GM23248 (cell line): Measurements from ENCODE around the gene WARS2. TPM values are rescaled to one million over a fixed set of nuclear protein-coding genes. Genes with fewer than 3 reads are reported as not detected.

ENCODE experiments used
- DNase-seq: peaks from one replicate; pipeline ENCODE4 v3.0.0-alpha.2; 2015
- H2AFZ ChIP-seq: fragments of 200-600 bp; sonication (generic); 2 replicates; pipeline ENCODE4 v1.6.1; 2016; ENCODE audit warnings: antibody characterized with exemption
- H3F3A ChIP-seq: fragments of 200-600 bp; sonication (generic); 2 replicates; pipeline ENCODE4 v1.6.1; 2016; ENCODE audit warnings: mild to moderate bottlenecking, antibody characterized with exemption, mixed run types; ENCODE audit not compliant: insufficient read depth
- H3K27ac ChIP-seq: fragments of 200-600 bp; sonication (generic); 2 replicates; pipeline ENCODE4 v1.5.1; 2016; ENCODE audit warnings: mild to moderate bottlenecking
- H3K27me3 ChIP-seq: fragments of 200-600 bp; sonication (generic); replicated peaks from 2 replicates; pipeline ENCODE4 v1.6.1; 2016; ENCODE audit warnings: mild to moderate bottlenecking; ENCODE audit not compliant: insufficient read depth
- H3K36me3 ChIP-seq: fragments of 200-600 bp; sonication (generic); 2 replicates; pipeline ENCODE4 v1.6.1; 2016; ENCODE audit warnings: low read depth, mild to moderate bottlenecking
- H3K4me1 ChIP-seq: fragments of 200-600 bp; sonication (generic); 2 replicates; pipeline ENCODE4 v1.6.1; 2016; ENCODE audit warnings: mild to moderate bottlenecking; ENCODE audit not compliant: insufficient read depth
- H3K4me2 ChIP-seq: fragments of 200-600 bp; sonication (generic); one replicate; pipeline ENCODE4 v1.6.1; 2016; ENCODE audit warnings: mild to moderate bottlenecking; ENCODE audit not compliant: unreplicated experiment
- H3K4me3 ChIP-seq: fragments of 200-600 bp; sonication (generic); 2 replicates; pipeline ENCODE4 v1.5.1; 2016; ENCODE audit warnings: mild to moderate bottlenecking
- H3K79me2 ChIP-seq: fragments of 200-600 bp; sonication (generic); 2 replicates; pipeline ENCODE4 v1.6.1; 2016; ENCODE audit warnings: mild to moderate bottlenecking; ENCODE audit not compliant: insufficient read depth
- H3K9ac ChIP-seq: fragments of 200-600 bp; sonication (generic); 2 replicates; pipeline ENCODE4 v1.6.1; 2016; ENCODE audit warnings: mild to moderate bottlenecking
- H3K9me2 ChIP-seq: fragments of 200-600 bp; sonication (generic); 2 replicates; pipeline ENCODE4 v1.6.1; 2016; ENCODE audit warnings: mixed run types, mild to moderate bottlenecking, moderate library complexity; ENCODE audit not compliant: insufficient read depth
- H3K9me3 ChIP-seq: fragments of 200-600 bp; sonication (generic); one replicate; pipeline ENCODE4 v1.6.1; 2017; ENCODE audit warnings: low read depth
- H4K20me1 ChIP-seq: fragments of 200-600 bp; sonication (generic); 2 replicates; pipeline ENCODE4 v1.6.0; 2016; ENCODE audit not compliant: insufficient read depth
- EZH2 ChIP-seq: fragments of 200-600 bp; sonication (generic); IDR thresholded peaks from 2 replicates; pipeline ENCODE4 v1.6.1; 2018; ENCODE audit warnings: antibody characterized with exemption, mild to moderate bottlenecking; ENCODE audit not compliant: insufficient read depth, poor library complexity, severe bottlenecking
- EZH2phosphoT487 ChIP-seq: fragments of 200-600 bp; sonication (generic); IDR thresholded peaks from 2 replicates; pipeline ENCODE4 v1.6.1; 2018; ENCODE audit warnings: antibody characterized with exemption, moderate library complexity, mild to moderate bottlenecking, low read depth; ENCODE audit not compliant: insufficient read depth
- WGBS, 2 experiments: methylation state at CpG; one replicate each; pipeline ENCODE4 v1.1.6; 2015 to 2017; ENCODE audit warnings: low lambda C conversion rate in 2 of 2, low coverage in 1 of 2; ENCODE audit errors: missing lambda C conversion rate in 2 of 2; 5-methylcytosine and 5-hydroxymethylcytosine counted together
- in situ Hi-C: fragments of 300-500 bp; cut with MboI; formaldehyde crosslinking; loops from 2 replicates; pipeline ENCODE4 v1.15.0; 2020
- polyA plus RNA-seq: library from polyadenylated mRNA; unstranded; fragments of >200 nt; fragmentation: Nextera tagmentation; extraction: Ambion mirVana; gene quantifications from 2 replicates; pipeline ENCODE4 v1.2.1, GENCODE V29; 2016
- small RNA-seq: library from RNA; depleted of rRNA; stranded (forward); fragments of <200 nt; gene quantifications from one replicate; pipeline ENCODE3, GENCODE V24; 2014; ENCODE audit warnings: low read depth, low replicate concordance
- total RNA-seq: library from RNA; depleted of rRNA; stranded (reverse); fragments of >200 nt; shearing (Covaris generic); gene quantifications from 2 replicates; pipeline ENCODE4 v1.2.3, GENCODE V29; 2014; rRNA removed

Gene WARS2
- total and polyA plus RNA-seq, 2 experiments from 2014 or later: 7.9 to 13.8 TPM

DNA sequence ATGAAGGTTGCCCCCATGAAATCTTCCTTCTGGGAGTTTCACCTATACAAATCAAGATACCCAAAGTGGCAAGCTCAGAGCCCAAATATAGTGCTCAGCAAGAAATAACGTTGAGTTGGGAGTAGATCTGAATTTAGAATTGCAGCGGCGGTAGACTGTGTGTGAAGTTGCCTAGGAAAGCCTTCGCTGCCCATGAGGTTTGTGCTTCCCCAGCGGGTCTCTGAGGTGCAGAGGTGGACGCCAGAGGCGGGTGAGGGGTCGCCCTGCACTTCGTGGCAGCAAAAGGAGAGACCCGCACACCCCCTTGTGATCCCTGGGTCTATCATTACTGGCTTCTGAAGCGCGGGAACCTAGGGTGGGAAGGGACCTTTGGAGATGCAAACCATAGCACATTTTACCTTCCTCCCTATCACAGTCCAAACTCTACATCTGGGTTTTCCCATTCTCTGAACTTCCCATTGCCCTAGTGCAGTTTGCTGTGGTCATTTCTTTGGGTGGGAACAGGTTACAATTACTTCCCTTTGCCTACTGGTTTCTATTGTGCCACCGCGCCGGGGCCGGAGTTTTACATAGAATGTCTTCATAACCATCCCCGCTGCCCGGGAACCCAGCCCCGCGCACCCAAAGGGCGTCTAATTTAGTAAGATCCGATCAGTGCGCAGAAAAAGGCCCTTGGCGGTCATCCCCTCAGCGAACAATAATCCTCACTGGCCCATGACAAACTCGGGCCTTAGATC, 157.5 kb downstream of the WARS2 start:
- H3K27ac ChIP-seq: peak overlapping the region; percentile 96
- in situ Hi-C loops: loop anchor here (10.0 kb wide), 1 partner anchor 828 kb away; no protein-coding TSS in a partner anchor
- peaks cover 26% of the 10 kb centered on the region for H3K4me1 ChIP-seq
- no peaks in the 10 kb centered on the region for H3K9me2 ChIP-seq
- peak overlapping the region; percentile 82 for H3K4me3 ChIP-seq
- 0 to 2% methylated on average over 26 of the region's 26 CpGs for WGBS, 2 experiments
- H3K9ac ChIP-seq: peak overlapping the region; percentile 98
- H3F3A ChIP-seq: peaks cover 12% of the 10 kb centered on the region; the same call in 1 of the 2 replicates
- no peaks in the 10 kb centered on the region for H3K9me3 ChIP-seq
- TF ChIP-seq EZH2phosphoT487 (no peak), EZH2 (no peak)
- H3K4me2 ChIP-seq: peak overlapping the region; percentile 98
- no peak overlapping the region for H2AFZ ChIP-seq
- H3K27me3 ChIP-seq: no peaks in the 10 kb centered on the region
- no peaks in the 10 kb centered on the region for H3K36me3 ChIP-seq
- no peaks in the 10 kb centered on the region for H4K20me1 ChIP-seq
- peaks cover 100% of the 10 kb centered on the region for H3K79me2 ChIP-seq
- DNase-seq: peak; percentile 66

DNA sequence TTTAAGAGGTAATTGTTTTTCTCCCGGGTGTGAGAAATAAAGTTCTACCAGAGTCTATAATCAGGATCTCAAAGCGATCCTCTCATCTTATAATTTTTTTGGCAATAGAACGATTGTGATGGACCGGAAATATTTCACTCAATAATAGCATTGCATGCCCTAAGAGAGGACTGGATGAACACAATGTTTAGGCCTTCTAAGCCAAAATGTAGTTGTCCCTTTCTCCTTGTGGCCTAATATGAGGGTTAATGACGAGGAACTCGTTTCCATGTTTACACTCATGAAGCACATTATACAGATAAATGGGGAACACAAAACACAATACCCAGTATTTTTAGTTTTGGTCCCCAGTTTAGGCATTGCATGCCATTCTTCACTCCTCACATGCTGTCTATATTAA, 158.2 kb downstream of the WARS2 start:
- Histone ChIP-seq H3K36me3 (no peaks in the 10 kb centered on the region), H4K20me1 (no peaks in the 10 kb centered on the region), H3K4me2 (peak overlapping the region; percentile 98), H3K4me3 (peak overlapping the region; percentile 82), H3K9me2 (no peaks in the 10 kb centered on the region), H2AFZ (no peak overlapping the region), H3K4me1 (peaks cover 33% of the 10 kb centered on the region), H3K27me3 (no peaks in the 10 kb centered on the region), H3K9ac (peak overlapping the region; percentile 98), H3K9me3 (no peaks in the 10 kb centered on the region), H3K27ac (peak overlapping the region; percentile 96), H3K79me2 (peaks cover 100% of the 10 kb centered on the region), H3F3A (peaks cover 14% of the 10 kb centered on the region; the same call in 1 of the 2 replicates)
- in situ Hi-C loops: loop anchor here (10.0 kb wide), 1 partner anchor 827 kb away; no protein-coding TSS in a partner anchor
- no peak for TF ChIP-seq EZH2phosphoT487
- TF ChIP-seq EZH2: no peak
- DNase-seq: peak; percentile 56
- WGBS, 2 experiments: 1 to 2% methylated on average over 6 of the region's 6 CpGs

DNA sequence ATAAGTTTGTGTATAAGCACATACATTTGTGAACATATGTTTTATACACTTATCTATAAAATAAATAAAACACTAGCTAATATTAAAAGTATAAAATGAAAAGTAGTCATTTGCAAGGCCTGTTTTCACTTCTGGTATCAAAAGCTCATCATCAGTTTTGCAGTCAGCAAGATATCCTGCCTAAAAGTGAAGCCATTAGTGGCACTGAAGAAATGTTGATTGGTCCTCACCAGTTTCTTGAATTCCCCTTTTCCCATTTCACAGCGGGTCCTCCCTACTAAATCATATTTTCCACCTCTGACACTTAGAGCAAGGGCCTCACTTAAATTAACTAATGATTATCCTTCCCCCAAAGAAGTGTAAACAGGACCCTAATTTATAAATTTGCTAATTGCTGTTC, 159.0 kb downstream of the WARS2 start:
- peak; percentile 54 for DNase-seq
- peak overlapping the region; percentile 82 for H3K4me3 ChIP-seq
- in situ Hi-C loops: loop anchor here (10.0 kb wide), 1 partner anchor 827 kb away; no protein-coding TSS in a partner anchor
- H3K27ac ChIP-seq: peak overlapping the region; percentile 96
- H2AFZ ChIP-seq: no peak overlapping the region
- 0% methylated on average over 1 of the region's 1 CpG for WGBS, 2 experiments
- no peaks in the 10 kb centered on the region for H3K36me3 ChIP-seq
- H3F3A ChIP-seq: peaks cover 14% of the 10 kb centered on the region; the same call in 1 of the 2 replicates
- no peaks in the 10 kb centered on the region for H3K9me3 ChIP-seq
- H3K4me2 ChIP-seq: peak overlapping the region; percentile 98
- peaks cover 41% of the 10 kb centered on the region for H3K4me1 ChIP-seq
- H3K79me2 ChIP-seq: peaks cover 100% of the 10 kb centered on the region
- H4K20me1 ChIP-seq: no peaks in the 10 kb centered on the region
- peak overlapping the region; percentile 98 for H3K9ac ChIP-seq
- no peak for TF ChIP-seq EZH2
- H3K27me3 ChIP-seq: no peaks in the 10 kb centered on the region
- no peaks in the 10 kb centered on the region for H3K9me2 ChIP-seq

Small RNA genes lying within 50 kb of the gene (small RNA-seq; reads per million reads assigned to genes)
- not detected for gene AL139420.2

Other genes starting within 250 kb of the WARS2 start
- gene TBX15, start 152.3 kb downstream of the WARS2 start, total RNA-seq: 32.2 and 38.7 TPM in 2 replicates
- 39.8 and 41.7 TPM in 2 replicates for gene TBX15, start 152.3 kb downstream of the WARS2 start, polyA plus RNA-seq
- not detected in 2 replicates for gene HAO2, start 228.1 kb upstream of the WARS2 start, total RNA-seq
- gene HAO2, start 228.1 kb upstream of the WARS2 start, polyA plus RNA-seq: not detected in 2 replicates